Activated gamma-delta T cell treated with Interleukin-2 at 50 U/mL for 16 hours (primary cell): ENCODE results near the gene ODAD3.
"Not testable (repeated sequence)": the region's sequence is repeated elsewhere in the genome, so short reads cannot be mapped to it uniquely, and the experiment has no call there.

Experiments
- DNase-seq: peaks from one replicate; pipeline ENCODE4 v3.0.0-alpha.2; 2020

Gene ODAD3

GRCh38 chr19:11435057-11435832 lies at the start of gene ODAD3, which contains the start of gene PRKCSH:
Gene ODAD3 (minus strand): TSS chr19:11435121. CDS start chr19:11435016, 105 bp downstream.
Gene PRKCSH (plus strand): TSS chr19:11435635. CDS start chr19:11436118, 483 bp downstream.
- DNase-seq, result peak; percentile 98

DNA sequence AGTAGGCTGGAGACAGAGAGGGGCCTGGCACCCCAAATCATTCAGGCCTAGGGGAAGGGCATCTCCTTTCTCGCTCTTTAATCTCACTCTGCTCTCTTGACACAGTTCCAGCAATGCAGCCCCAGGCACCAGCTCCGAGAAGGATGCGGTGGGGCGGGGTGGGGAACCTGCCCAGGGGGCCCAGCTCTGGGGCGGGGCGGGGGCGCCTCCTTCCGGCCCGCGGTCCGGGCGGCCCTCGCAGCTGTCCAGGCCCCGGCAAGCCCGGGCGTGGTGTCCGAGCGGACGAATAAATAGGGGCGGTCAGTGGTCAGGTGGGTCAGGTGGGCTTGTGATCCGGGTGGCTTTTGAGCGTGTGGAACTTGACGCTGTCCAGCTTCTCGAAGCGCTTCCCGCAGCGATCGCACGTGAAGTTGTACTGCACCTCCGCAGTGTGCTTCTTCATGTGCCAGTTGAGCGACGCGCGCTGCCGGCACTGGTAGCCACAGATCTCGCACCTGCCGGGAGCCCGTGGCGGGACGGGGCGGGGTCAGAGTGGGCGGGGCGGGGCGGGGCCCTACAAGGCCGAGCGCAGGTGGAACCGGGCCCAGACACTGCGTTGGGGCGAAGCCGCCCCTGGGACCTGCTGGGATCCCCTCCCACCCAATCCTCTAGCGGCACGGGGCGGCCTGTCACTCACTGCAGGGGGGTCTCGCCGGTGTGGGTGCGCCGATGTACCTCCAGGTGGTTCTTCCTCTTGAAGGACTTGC lies 48.6 kb upstream of the ODAD3 start:
- no peak for DNase-seq

DNA sequence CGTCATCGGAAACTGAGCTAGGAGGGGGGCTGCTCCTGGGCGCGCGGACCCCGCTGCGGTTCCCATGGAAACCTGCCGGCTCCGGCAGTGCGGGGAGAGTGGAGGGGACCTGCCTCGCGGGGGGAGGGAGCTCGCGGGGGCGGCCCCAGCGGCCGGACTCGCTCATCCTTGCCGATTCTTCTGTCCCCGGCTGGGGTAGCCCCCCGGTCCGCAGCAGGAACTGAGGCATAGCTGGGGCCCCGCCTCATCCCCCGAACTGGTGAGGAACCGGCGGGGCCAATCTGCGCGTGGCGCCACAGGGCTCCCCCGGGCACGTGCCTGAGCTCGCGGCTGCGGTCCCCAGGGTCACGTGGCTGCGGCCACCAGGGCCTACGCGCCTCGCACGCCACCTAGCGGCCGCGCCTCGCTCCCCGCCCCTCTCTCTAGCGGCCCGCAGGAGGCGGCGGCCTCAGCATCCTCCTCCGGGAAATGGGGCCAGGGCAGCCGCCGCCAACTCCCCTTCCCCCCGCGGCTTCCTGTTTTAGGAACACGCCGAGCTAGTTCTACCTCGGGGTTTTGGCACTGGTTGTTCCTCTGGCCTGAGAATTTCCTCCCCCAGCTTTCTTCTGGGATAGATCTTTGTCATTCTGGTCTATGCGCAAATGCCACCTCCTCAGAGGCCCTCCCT lies 47.6 kb upstream of the ODAD3 start:
- DNase-seq, result peak; percentile 74

GRCh38 chr19:11481534-11482383 lies 46.8 kb upstream of the ODAD3 start:
- peak; percentile 18 for DNase-seq

DNA sequence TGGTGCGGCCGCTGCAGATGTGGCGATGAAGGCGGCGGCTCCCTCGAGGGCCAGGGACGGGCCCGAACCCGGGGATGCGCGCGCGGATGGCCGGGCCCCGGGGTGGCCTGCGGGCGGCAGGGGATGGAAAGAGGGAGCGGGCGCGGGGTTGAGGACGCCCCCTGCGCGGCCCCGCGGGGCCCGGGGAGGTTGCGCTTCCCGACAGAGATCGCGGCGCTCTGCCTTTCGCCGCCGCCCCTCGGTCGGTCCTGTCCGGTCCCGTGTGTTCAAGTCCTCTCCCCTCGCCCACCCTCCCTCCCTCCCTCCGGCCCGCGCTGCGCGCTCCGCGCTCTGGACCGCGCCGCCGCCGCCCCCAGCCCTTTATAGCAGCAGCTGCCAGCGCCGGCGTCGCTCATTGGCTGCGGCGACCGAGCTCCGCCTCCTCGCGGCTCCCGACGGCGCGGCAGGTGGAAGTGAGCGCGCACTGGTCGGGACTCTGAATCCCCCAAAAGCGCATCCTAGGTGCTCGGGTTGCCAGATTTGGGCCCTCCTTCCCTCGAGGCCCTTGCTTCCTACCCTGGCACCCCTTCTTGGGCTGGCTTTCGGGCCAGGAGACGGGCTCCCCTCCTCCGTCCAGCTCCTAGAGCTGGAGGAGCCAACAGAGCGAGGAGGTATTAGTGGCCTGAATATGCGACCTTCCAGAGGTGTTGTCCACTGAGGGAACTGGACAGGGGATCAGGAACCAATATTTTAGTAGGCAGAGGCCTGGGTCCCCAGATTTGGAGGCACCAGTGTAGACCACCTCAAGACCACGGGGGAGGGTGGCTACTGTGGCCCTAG lies 46.0 kb upstream of the ODAD3 start, which contains the start of gene ELAVL3:
ELAVL3 (minus strand) TSS at position 332 of the 819 bp plus-strand sequence. CDS start 438 bp downstream, outside the sequence.
- DNase-seq, result no peak

- no peak for DNase-seq
These were observed 45.2 kb upstream of the ODAD3 start for GRCh38 chr19:11479898-11480714.

GRCh38 chr19:11479090-11479897 lies 44.4 kb upstream of the ODAD3 start:
- DNase-seq, result no peak

DNA sequence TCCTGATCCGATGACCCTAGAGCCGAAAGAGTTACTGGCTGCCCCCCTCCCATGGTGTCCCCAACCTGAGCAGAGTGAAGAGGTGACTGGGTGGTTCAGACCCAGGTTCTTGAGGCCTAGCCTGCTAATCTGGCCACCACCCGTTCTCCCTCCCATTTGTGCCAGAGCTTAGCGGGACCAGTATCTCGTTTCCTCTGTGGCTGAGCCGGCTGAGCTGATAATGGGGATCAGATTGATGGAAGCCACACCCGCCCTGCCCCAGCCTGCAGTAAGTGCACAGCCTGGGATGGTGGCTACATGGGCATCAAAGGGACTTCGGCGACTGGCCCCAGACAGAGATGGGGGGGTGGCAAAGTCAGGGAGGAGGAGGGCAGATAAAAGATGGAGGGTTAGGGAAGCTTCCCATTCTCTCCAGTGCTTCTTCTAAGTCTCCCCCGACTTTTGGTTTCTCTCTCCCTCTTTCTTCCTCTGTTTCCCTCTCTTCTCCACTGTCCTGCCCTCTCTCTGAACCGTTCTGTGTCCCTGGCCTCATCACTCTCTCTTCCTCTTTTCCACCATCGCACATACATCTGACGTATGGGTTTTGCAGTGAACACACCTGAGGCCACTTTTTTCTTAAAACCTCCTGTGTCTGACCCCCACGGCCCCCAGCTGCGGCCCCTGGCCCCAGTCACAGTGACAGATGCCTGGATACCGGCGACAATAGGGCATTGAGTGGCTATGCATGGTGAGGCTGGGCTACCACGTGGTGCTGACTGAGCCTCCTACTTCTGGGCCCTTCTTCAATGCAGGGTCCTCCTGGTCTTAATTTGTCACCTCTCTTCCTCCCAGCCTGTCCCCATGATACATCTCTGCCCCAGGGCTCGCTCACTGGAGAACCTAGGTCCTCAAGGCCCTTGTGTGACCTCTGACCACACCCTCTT lies 43.5 kb upstream of the ODAD3 start:
- DNase-seq, result no peak

DNA sequence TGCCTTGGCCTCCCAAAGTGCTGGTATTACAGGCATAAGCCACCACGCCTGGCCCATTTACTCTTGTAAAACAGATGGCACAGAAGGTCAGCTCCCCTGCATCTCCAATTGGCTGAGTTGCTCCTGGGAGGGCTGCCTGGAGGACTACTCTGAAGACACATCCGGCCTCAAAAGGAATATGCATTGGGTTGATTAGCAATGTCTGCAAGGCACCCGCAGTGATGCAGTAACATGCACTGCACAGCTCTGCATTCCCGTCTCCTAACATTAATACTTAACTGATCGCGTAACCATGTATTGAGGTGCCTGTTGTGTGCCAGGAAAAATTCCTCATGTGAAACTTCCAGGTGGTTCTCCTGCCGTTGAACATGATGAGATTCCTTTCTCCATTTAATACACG lies 40.9 kb upstream of the ODAD3 start:
- no peak for DNase-seq

DNA sequence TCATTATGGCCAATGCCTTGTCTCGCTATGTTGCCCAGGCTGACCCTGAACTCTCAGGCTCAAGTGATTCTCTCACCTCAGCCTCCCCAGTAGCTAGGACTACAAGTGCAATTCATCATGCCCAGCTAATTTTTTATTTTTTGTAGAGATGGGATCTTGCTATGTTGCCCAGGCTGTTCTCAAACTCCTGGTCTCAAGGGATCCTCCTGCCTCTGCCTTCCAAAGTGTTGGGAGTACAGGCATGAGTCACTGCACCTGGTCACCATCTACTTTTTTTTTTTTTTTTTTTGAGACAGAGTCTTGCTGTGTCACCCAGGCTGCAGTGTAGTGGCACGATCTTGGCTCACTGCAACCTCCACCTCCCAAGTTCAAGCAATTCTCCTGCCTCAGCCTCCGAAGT lies 40.4 kb upstream of the ODAD3 start:
- not testable (repeated sequence) for DNase-seq

DNA sequence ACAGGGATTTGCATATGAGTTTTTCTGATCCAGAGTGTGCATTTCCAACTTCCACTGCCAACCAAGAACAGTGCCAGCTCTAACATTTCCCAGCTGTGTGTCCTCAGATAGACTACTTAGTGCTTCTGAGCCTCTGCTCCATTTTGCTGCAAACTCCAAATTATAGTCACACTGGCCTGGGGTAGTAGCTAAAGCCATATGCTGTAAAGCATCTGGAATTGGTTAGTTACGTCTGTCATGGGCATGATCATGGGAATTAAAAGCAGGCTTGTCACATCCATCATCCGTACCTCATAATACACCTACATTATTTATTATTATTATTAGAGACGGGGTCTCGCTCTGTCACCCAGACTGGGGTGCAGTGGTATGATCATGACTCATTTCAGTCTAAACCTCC lies 38.8 kb upstream of the ODAD3 start:
- no peak for DNase-seq

GRCh38 chr19:11468266-11468845 lies 33.4 kb upstream of the ODAD3 start:
- not testable (repeated sequence) for DNase-seq

DNA sequence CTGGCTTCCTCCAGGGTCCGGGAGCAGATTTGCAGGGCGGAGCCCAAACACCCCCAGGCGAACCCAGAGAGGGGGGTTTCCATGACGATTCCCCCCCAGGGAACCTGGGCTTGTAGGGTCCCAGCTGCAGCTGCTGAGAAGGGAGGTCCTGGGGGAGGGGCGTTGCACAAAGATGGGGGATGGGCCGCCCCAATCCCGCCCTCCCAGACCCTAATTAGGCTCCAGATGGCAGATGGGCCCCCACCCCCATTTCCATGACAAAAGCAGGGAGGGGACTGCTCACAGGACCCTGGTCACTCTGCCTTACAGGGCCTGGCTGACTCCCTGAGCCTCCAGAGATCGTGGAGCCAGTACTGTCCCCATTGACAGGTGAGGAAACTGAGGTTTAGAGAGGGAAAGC lies 30.7 kb upstream of the ODAD3 start:
- no peak for DNase-seq

DNA sequence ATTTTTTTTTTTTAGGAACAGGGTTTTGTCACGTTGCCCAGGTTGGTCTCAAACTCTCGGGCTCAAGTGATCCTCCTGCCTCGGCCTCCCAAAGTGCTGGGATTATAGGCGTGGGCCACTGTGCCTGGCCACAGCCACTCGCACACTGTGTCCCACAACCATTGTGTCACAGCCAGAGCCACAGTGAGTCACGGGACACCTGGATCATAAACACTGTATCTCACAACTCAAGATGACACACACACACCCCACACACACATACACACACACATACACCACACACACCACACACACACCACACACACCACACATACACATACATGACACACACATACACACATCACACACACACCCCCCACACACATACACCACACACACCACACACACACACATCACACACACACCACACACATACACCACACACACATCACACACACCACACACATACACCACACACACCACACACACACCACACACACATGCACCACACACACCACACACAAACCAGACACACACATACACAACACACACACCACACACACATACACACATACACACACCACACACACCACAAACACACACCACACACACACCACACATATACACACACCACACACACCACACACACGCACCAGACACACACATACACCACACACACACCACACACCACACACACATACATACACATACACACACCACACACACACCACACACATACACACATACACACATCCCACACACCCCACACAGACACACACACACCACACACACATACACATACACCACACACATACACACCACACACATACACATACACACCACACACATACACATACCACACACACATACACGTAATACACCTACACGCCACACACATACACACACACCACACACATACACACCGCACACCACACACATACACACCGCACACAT lies 29.7 kb upstream of the ODAD3 start:
- DNase-seq, result no peak

DNA sequence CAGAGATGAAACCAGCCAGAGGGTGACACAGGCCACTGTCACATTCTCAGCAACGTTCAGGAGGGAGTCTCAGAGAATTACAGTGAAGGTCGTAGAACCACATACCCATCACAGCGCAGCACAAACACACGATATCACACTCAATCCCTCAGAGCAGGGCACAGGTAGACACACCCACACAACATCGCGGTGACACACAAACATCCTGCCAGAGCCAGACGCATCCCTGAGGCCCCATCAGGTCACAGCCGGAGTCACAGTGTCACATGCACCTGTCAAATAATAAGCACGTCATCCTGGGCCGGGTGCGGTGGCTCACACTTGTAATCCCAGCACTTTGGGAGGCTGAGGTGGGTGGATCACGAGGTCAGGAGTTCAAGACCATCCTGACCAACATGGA lies 28.5 kb upstream of the ODAD3 start:
- DNase-seq, result no peak

GRCh38 chr19:11461453-11461852 lies 26.5 kb upstream of the ODAD3 start:
- no peak for DNase-seq

- no peak for DNase-seq
These were observed 25.3 kb upstream of the ODAD3 start for GRCh38 chr19:11460207-11460606.
